ENCODE data around the gene SLC4A4.
"Not testable (repeated sequence)": the region's sequence is repeated elsewhere in the genome, so short reads cannot be mapped to it uniquely, and the experiment has no call there.

Gene SLC4A4

DNA sequence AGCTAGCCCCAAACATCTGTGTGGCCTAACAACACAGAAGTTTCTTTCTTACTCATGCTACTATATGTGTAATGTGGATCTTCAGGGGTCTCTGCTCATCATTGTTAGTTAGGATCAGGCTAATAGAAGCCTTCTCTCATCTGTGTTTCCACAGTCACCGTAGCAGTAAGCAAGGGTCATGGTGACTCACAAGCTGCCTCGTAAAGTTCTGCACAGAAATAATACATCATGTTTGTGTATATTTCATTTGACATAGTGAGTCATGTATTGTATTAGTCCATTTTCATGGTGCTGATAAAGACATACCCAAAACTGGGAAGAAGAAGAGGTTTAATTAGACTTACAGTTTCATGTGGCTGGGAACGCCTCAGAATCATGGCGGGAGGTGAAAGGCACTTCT is 38.7 kb downstream of the SLC4A4 start:
- TF ChIP-seq GATA1 (IDR thresholded peaks at IDR 0.05; ENCODE audit: low read depth, low read length) (no peak), POLR2A (IDR thresholded peaks at IDR 0.05; ENCODE audit: low read length) (no peak)
- DNase-seq = no peak

DNA sequence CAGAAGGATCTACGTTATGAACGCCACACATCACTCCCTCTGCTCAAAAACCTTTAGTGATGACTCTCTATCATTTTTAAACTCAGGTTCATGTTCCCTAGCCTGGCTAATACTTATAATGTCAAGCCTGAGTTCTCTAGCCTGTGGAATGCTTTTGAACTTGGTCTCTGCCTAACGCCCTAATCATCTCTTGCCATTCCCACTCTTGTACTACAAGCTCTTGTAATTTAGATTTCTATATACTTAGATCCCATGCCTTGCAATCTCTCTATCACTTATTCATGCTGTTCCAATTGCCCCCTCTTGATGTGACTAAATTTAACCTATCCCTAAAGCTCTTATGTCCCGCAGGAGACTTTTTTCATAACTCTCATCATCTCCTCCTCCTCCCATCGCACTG is 40.3 kb downstream of the SLC4A4 start:
- no peak for TF ChIP-seq GATA1 (IDR thresholded peaks at IDR 0.05; ENCODE audit: low read depth, low read length)
- TF ChIP-seq POLR2A (IDR thresholded peaks at IDR 0.05; ENCODE audit: low read length) = no peak
- no peak for DNase-seq

DNA sequence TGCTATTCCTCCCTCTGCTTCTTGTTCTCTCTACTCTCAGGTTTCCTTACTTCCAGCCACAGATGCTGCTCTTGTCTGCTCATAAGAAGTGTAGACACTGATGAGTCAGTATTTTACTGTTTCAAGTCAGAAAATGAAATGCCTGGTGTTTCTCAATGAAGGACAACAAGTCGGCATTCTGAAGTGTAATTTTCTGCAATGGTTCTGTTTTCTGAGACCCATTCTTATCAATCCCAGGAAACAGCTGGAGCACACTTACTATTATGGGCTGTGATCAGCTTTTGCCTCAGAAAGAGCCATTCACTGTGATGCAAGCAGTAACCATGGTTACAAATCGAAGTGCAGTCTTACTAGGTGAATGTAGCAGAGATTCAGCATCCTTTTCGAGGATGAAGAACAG is 42.0 kb downstream of the SLC4A4 start:
- TF ChIP-seq POLR2A (IDR thresholded peaks at IDR 0.05; ENCODE audit: low read length) = no peak
- no peak for TF ChIP-seq GATA1 (IDR thresholded peaks at IDR 0.05; ENCODE audit: low read depth, low read length)
- no peak for DNase-seq

DNA sequence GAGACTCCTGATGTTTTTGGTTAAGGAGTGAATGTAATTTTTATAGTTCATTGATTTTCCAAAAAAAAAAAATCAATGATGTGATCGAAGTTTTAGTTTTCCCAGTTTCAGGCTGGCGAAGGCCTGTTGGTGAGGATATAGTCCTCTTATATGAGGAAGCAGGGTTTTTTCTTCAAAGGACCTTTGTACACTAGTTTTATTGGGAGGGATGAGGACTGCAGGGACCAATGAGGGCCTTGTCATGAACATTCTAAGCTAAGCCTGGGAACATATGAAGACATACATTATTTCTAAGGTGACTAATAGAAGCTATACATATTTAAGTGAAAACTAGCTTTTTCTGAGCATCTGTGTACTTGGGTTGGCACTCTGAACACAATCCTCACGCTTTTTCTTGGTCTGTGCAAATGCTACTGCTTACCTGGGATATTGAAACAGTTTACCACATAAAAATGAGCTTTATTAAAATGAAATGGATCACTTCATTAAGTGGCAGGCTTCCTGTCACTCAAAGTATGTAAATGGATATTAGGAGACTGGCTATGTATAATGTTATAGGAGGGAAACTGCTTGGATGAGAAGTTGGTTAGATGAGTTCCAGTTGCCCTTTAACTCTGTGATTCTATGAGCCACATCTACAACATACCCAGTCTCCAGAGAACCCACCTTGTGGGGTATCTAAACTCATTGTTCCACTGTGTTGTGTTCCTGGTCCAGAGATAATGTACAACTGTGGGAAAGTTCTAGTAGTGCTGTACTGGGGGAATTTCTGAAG is 43.5 kb downstream of the SLC4A4 start:
- no peak for TF ChIP-seq POLR2A (IDR thresholded peaks at IDR 0.05; ENCODE audit: low read length)
- no peak for DNase-seq

DNA sequence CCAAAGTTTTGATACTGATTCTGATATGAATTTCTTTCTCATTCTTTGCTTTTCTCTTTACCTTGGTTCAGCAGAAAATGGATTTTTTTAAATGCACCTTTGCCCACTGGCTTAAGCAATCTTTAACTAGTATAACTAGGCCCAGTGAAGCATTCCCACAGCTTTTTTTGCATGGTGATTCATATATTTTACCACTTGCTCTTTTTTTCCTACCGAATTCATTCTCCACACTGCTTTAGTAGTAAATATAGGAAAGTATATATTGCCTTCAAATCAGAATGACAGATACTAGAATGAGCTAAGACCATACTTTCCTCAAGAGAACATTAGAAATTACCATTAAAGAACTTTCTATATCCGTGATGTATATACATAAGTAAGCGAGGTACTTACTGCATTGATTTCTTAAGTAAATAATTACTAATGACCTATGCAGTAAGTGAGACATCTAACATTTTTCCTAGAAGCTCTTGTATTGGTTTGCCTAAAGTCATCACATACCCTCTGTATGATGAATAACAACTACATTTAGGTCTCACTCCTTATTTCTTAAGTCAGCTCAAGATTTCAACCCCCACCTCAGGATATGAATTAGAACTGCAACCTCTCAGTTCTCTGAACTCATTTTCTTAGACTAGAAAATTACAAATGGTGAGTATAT is 44.2 kb downstream of the SLC4A4 start:
- no peak for TF ChIP-seq GATA1 (IDR thresholded peaks at IDR 0.05; ENCODE audit: low read depth, low read length)
- TF ChIP-seq POLR2A (IDR thresholded peaks at IDR 0.05; ENCODE audit: low read length) = no peak
- no peak for DNase-seq

DNA sequence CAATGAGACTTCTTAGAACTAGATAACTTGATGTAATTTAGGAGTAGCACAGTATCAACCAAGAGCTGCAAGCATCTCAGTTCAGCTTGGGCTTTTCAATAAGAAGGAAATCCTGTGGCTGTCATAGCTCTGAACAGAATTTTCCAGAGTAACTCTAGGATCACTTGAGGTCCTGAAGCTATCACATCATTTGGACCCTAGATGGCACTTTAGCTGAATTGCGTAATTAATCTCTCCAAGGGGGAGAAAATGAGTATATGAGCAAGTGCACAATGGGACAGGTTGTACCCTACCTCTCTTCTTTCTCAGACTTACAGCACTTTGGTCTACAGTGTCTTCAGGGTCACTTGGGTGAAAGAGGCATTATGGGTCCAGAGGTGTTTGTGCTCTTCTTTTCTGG is 45.2 kb downstream of the SLC4A4 start:
- no peak for TF ChIP-seq POLR2A (IDR thresholded peaks at IDR 0.05; ENCODE audit: low read length)
- no peak for TF ChIP-seq GATA1 (IDR thresholded peaks at IDR 0.05; ENCODE audit: low read depth, low read length)
- no peak for DNase-seq

DNA sequence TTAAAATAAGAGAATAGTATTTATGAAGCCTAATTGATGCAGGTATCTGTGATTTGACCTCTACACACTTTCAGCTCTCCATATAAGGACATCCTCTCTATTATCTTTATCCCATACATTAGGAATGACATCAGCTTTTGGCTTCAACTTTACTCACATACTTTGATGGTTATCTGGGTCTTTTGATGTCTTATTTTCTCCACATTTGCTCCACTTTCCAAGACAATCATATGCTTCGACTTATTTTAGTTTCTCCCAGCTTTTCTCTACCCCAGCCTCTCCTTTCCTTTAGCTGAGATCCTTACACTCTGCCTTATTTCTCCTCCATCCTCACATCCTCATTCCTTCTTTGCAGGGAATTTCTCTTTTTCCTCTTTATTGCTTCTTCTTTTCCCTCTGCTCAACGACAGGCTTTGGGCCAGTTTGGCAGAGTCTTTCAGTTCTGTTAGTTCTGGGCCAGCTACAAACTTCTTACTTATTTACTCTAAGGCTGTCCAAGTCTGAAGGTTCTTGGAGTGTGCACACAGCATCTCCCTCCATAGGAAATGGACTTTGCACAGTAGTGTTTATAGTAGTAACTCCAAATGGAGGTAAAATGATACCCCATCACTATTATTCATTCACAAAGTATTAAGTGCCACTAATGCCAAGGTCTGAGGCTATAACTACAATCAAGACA is 50.5 kb downstream of the SLC4A4 start:
- TF ChIP-seq POLR2A (IDR thresholded peaks at IDR 0.05; ENCODE audit: low read length) = no peak
- no peak for TF ChIP-seq GATA1 (IDR thresholded peaks at IDR 0.05; ENCODE audit: low read depth, low read length)
- DNase-seq = no peak

DNA sequence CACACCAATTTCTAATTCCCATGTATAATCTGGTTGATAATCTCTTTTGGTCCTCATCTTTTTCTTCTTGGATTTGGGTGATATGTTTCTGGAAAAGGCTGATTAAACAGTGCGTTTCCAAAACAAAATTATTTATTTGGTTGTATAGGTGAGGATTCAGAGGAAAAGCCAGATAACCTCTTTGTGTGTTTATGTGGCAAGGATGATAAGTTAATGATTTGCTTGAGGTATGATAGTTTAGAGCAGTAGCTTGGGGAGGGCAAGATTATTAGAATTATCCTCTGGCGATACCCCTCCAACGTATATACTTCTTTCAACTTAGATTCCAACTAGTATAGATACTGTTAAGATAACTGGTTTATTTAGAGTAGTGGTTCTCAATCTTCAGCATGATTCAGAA is 53.3 kb downstream of the SLC4A4 start:
- TF ChIP-seq GATA1 (IDR thresholded peaks at IDR 0.05; ENCODE audit: low read depth, low read length) = no peak
- no peak for TF ChIP-seq POLR2A (IDR thresholded peaks at IDR 0.05; ENCODE audit: low read length)
- no peak for DNase-seq

DNA sequence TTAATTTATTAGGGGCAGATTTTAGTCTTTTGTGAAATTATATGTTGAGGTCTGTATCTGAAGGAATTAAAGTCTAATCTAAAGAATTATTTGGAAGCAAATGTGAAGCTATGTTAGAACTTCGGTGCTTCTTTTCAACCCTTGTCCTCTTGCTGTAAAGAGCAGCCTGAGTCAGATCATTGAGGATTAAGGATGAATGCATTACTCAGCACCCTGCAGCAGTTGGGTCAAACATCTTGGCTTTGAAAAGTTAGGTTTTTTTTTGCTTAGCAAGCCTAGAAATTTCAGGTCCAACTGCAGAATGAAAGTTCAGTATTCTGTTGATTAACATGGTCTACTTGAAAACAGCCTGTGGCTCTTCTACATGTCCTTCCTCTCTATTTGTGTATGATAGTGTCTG is 57.6 kb downstream of the SLC4A4 start:
- TF ChIP-seq GATA1 (IDR thresholded peaks at IDR 0.05; ENCODE audit: low read depth, low read length) = no peak
- TF ChIP-seq POLR2A (IDR thresholded peaks at IDR 0.05; ENCODE audit: low read length) = no peak
- no peak for DNase-seq

DNA sequence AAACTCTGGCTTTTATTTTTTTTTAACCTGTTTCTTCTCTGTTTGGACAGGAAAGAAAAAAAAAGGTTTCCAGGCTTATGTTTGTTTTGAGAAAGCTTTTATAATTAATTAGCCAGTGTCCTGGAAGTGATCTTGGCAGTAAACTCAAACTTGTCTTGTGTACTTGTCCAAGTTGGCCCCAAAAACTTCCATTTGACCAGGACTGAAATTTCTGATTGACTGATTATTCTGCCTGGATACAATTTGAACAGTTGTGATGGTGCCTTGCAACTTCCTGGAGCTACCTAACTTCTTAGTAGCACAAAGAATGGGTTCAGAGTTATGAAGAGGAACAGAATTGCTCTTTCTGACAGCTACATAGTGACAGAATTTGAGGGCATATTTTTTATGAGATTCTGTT is 62.0 kb downstream of the SLC4A4 start:
- DNase-seq = no peak

DNA sequence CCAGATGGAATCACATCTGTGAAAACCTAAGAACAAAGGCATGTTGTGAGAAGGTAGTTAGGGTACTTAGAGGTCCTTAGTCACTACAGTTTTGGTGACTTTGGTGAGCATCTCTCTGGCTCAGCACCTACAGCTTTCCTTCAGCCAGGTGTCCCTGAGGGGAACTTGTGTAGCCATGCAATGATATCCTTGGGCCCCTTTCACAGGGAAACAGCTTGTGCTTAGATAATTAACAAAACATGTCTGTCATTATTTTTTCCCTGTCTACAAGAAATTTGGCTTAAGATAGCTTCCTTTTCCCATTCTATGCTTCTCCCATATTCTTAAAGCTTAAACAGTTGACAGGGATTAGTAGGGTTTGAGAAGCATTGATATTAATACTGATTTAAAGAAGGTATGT is 63.8 kb downstream of the SLC4A4 start:
- DNase-seq = no peak
- no peak for TF ChIP-seq GATA1 (IDR thresholded peaks at IDR 0.05; ENCODE audit: low read depth, low read length)

More for the DNA sequence above, 62.0 kb downstream of the SLC4A4 start:
- no peak for TF ChIP-seq GATA1 (IDR thresholded peaks at IDR 0.05; ENCODE audit: low read depth, low read length)
- no peak for TF ChIP-seq POLR2A (IDR thresholded peaks at IDR 0.05; ENCODE audit: low read length)

DNA sequence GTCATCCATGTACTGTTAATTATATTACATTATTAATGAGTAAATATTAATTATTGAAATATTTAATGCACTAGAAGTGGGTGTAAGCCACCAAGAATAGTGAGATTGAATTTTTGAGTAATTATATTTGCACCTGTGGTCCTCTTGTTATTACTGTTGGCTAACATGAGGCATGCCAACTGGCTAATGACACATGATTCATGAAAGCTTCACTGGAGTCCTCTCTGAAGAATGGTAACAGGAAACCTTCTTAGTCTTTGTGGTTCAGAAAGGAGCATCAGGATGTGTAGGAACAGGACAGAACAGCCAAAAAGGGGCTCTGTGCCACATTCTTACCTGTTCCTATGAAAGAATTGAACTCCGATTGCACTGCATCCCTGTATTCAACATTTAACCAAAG is 65.2 kb downstream of the SLC4A4 start:
- DNase-seq = no peak
- TF ChIP-seq GATA1 (IDR thresholded peaks at IDR 0.05; ENCODE audit: low read depth, low read length) = no peak
- no peak for TF ChIP-seq POLR2A (IDR thresholded peaks at IDR 0.05; ENCODE audit: low read length)

DNA sequence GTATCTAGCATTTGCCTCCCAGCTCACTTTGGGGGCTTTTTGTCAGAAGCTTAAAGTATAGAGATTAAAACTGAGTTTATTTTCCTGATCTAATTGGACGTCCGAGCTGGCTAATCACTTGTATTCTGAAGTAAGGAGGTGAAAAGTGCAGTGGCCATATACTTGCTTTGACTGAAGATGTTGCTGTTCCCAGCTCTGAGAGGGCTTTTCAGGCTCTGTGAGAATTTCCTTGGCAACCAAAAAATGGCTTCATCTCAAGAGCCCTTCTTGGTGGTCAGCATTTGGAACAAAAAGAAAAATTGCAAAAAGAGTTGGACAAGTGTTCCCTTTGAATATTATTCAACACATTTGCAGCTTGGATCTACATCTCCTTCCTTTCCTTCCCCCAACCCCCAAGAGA is 67.0 kb downstream of the SLC4A4 start:
- TF ChIP-seq GATA1 (IDR thresholded peaks at IDR 0.05; ENCODE audit: low read depth, low read length) (no peak), POLR2A (IDR thresholded peaks at IDR 0.05; ENCODE audit: low read length) (no peak)
- DNase-seq = no peak

DNA sequence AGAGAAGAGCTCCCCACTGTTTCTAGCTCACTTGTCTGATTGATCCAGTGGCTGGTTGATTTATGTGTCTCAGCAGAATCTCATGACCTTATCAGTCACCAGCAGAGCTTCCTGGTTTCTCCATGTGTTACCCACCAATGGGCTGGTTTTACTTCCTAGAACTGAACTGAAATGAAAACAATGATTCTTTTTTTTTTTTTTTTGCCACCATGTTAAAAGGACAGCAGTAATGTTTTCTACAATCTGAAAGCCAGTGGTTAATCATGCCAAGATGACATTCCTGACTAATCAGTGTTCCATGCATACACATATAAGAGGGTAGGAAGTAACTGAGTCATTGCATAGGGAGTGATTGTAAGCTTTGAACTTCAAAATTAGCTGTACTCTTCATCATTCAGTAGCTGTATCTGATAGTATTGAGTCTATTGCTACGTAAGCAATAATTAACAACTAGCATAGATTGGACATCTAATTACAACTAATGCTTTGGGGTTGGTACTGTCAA is 67.7 kb downstream of the SLC4A4 start:
- DNase-seq = no peak
- no peak for TF ChIP-seq GATA1 (IDR thresholded peaks at IDR 0.05; ENCODE audit: low read depth, low read length)
- TF ChIP-seq POLR2A (IDR thresholded peaks at IDR 0.05; ENCODE audit: low read length) = no peak

DNA sequence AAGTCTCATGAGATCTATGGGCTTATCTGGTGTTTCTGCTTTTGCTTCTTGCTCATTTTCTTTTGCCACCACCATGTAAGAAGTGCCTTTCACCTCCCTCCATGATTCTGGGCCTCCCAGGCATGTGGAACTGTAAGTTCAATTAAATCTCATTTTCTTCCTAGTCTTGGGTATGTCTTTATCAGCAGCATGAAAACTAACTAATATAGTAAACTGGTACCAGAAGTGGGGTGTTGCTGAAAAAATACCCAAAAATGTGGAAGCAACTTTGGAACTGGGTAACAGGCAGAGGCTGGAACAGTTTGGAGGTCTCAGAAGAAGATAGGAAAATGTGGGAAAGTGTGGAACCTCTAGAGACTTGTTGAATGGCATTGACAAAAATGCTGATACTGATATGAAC is 70.1 kb downstream of the SLC4A4 start:
- DNase-seq = not testable (repeated sequence)

Data from erythroblast (primary cell).